ENCODE data around the gene SLC22A3. TPM values are rescaled to one million over a fixed set of nuclear protein-coding genes. Genes with fewer than 3 reads are reported as not detected.

Gene SLC22A3
- total RNA-seq, 3 donors from 2014 or later: 1.4 to 7.3 (median 1.6) TPM

DNA sequence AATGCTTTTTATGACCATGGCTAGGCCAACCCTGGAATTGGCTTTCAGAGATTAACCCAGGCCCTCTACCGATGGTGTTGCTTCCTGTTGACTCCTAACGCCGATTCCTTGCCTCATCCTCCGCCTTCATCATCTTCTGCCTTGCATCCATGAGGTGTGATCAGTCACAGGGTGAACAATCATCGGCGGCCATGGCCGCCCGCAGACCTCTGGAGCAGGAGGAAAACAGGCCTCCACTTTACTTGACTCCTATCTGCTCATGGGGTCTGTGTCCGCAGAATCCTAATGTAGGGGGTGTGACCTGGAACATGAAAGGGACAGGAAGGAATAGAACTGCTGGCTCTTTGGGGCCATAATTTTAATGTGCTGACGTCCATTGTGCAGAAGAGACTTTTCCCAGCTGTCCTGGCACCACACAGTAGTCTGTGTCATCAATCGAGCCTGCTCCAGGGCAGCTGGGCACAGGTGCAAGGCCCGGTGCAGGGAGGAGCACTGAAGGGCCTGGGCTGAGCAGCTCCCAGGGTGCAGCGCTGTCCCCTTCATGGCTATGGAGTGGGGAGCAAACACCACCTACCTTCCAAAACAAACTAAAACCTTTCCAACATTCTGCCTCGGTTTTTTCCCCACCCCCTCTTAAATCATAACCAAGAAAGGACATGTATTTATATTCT is 8.0 kb downstream of the SLC22A3 start:
- intact Hi-C loops (cut with DNase I, micrococcal nuclease): no loop called here
- Histone ChIP-seq H3K9me3 (no peaks in the 10 kb centered on the region), H3K36me3 (ENCODE audit: low read depth) (no peaks in the 10 kb centered on the region), H3K4me1 (ENCODE audit: low read depth) (no peaks in the 10 kb centered on the region), H3K4me3 (no peak overlapping the region)
- DNase-seq (no peak), ATAC-seq (no peak)
- no peak for TF ChIP-seq CTCF (IDR thresholded peaks at IDR 0.05)

GRCh38 chr6:160357088-160357487 is 8.9 kb downstream of the SLC22A3 start:
- intact Hi-C loops (cut with DNase I, micrococcal nuclease): no loop called here
- no peak for DNase-seq
- no peaks in the 10 kb centered on the region for H3K36me3 ChIP-seq (ENCODE audit: low read depth)

DNA sequence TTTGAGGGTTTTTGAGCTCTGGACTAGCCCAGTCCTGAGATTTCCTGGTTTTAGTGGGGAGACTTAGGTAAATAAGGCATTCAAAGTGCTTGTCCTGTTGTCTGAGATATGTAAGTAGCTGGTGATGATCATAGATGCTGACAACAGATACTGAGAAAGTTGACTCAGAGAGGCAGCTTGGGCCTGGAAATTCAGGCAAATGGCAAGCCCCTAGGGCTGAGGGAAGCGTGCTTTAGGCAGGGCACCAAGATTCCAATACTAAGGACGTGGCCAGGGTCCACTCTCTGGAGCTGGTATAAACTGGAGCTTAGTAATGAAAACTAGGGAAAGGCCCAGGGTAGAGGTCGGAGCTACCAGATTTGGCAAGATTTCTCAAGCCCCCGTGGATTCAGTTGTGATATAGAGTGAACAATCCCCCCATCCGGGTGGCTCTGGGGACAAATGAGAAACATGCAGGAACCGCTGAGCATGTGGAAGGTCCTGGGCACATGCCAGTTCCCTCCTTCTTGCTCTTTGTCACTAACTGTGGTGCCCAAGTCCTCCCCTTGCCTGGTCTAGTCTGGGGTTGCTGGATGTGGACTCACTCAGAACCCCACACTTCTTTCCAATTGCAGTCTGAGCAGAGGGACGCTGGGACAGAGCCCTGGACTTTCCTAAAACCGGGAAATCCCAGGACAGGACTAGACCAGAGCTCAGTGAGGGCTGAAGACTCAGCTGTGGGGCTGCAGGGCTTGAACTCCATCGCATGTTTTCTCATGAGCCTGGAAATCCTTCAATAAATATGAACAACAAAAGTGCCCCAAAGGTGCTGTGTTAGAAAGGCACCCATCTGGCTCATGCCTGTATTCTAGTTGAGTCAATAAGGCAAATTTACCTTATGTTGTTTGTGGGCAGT is 10.3 kb downstream of the SLC22A3 start:
- DNase-seq (no peak), ATAC-seq (no peak)
- H3K4me3 ChIP-seq: no peak overlapping the region
- H3K9me3 ChIP-seq: no peaks in the 10 kb centered on the region
- intact Hi-C loops (cut with DNase I, micrococcal nuclease): no loop called here
- TF ChIP-seq CTCF (IDR thresholded peaks at IDR 0.05): no peak
- H3K4me1 ChIP-seq (ENCODE audit: low read depth): no peaks in the 10 kb centered on the region
- H3K36me3 ChIP-seq (ENCODE audit: low read depth): no peaks in the 10 kb centered on the region

More at GRCh38 chr6:160357088-160357487, 8.9 kb downstream of the SLC22A3 start:
- no peaks in the 10 kb centered on the region for H3K4me1 ChIP-seq (ENCODE audit: low read depth)
- H3K4me3 ChIP-seq: no peak overlapping the region
- H3K9me3 ChIP-seq: no peaks in the 10 kb centered on the region
- no peak for ATAC-seq
- TF ChIP-seq CTCF (IDR thresholded peaks at IDR 0.05): no peak

DNA sequence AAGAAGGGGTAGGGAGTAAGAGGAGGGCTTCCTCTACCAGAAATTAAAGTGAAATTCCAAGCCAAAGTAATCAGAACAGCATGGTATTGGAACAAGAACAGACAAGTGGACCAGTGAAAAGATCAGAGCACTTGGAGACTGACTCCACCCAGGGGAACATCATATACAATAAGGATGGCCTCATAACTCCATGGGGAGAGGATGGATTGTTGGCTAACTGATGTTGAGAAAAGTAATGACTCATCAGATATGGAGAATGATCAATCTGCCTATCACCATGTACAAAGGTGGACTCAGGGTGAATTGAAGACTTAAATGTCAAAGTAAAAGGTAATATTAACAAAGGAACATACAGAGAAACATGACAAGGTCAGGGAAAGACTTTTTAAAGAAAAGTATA is 12.8 kb downstream of the SLC22A3 start:
- no peak for TF ChIP-seq CTCF (IDR thresholded peaks at IDR 0.05)
- DNase-seq: no peak
- intact Hi-C loops (cut with DNase I, micrococcal nuclease): no loop called here
- Histone ChIP-seq H3K36me3 (ENCODE audit: low read depth) (no peaks in the 10 kb centered on the region), H3K4me3 (no peak overlapping the region), H3K9me3 (no peaks in the 10 kb centered on the region), H3K4me1 (ENCODE audit: low read depth) (no peaks in the 10 kb centered on the region)
- ATAC-seq: no peak

DNA sequence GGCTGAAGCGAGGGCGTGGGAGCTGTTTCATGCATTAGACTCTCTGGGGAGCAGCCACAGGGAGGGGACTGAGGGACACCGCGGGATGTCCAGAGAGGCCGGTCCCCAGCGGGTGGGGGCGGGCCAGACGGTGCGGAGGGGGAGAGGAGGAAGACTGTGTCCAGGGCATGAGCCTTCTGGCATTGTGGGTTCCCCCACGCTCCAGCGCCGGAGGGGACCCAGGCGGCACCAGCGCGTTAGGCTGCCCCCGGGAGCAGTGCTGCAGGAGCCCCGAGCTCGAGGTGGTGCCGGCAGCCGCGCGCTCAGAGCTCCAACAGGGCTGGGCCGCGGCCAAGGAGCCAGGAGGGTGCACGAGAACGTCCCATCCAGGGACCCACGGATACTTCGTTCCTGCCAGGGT is 14.4 kb downstream of the SLC22A3 start:
- DNase-seq (no peak), ATAC-seq (no peak)
- no peaks in the 10 kb centered on the region for H3K4me1 ChIP-seq (ENCODE audit: low read depth)
- intact Hi-C loops (cut with DNase I, micrococcal nuclease): no loop called here
- H3K9me3 ChIP-seq: no peaks in the 10 kb centered on the region
- TF ChIP-seq CTCF (IDR thresholded peaks at IDR 0.05): no peak
- H3K4me3 ChIP-seq: no peak overlapping the region
- no peaks in the 10 kb centered on the region for H3K36me3 ChIP-seq (ENCODE audit: low read depth)
